H7 (cell line): Measurements from ENCODE around the gene KCNJ18. TPM values are rescaled to one million over a fixed set of nuclear protein-coding genes. Genes with fewer than 3 reads are reported as not detected.
"Not testable (repeated sequence)": the region's sequence is repeated elsewhere in the genome, so short reads cannot be mapped to it uniquely, and the experiment has no call there.

Experiments used
- DNase-seq: peaks from one replicate; pipeline ENCODE4 v3.0.0; 2012
- H3K27me3 ChIP-seq: 2 replicates; pipeline ENCODE4 v1.6.0; 2011; ENCODE audit warnings: mild to moderate bottlenecking, low read length; ENCODE audit not compliant: control insufficient read depth, insufficient read depth
- H3K36me3 ChIP-seq: replicated peaks from 2 replicates; pipeline ENCODE4 v1.5.1; 2011; ENCODE audit warnings: low read length; ENCODE audit not compliant: control insufficient read depth, insufficient read depth
- H3K4me3 ChIP-seq: 2 replicates; pipeline ENCODE4 v1.5.1; 2011; ENCODE audit warnings: low read depth, mild to moderate bottlenecking, control low read depth, low read length, moderate library complexity; ENCODE audit not compliant: insufficient read depth
- total RNA-seq: library from RNA; depleted of rRNA; stranded (reverse); fragments of >200 nt; shearing (Covaris generic); gene quantifications from 2 replicates; pipeline ENCODE4 v1.2.3, GENCODE V29; 2014

KCNJ18 gene
- total RNA-seq, 1 experiment from 2014 or later, result not detected

GRCh38 chr17:21677126-21677910, 15.0 kb upstream of the KCNJ18 start:
- no peak overlapping the region for H3K4me3 ChIP-seq
- H3K36me3 ChIP-seq, result no peaks in the 10 kb centered on the region
- no peaks in the 10 kb centered on the region; the same call in 1 of the 2 replicates for H3K27me3 ChIP-seq
- DNase-seq, result no peak

DNA sequence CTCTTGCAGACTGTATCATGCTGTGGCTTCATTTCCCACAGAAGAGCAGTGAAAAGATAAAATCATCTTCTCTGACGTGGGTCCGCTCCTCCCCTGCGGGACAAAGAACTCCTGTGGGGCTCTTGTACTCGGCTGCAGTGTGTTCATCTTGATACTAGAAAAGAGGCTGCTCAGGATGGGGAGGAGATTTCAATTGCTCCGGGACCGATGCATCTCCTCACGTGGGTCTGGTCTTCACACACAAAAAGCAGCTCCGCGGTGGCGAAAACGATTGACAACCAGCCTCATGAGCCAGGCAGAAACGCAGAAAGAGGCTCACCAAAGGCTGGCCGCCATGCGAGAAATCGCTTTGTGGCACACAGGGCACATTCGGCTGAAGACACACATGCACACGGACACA, 14.4 kb upstream of the KCNJ18 start:
- Histone ChIP-seq H3K27me3 (no peaks in the 10 kb centered on the region; the same call in 1 of the 2 replicates), H3K4me3 (no peak overlapping the region), H3K36me3 (no peaks in the 10 kb centered on the region)
- DNase-seq, result no peak

DNA sequence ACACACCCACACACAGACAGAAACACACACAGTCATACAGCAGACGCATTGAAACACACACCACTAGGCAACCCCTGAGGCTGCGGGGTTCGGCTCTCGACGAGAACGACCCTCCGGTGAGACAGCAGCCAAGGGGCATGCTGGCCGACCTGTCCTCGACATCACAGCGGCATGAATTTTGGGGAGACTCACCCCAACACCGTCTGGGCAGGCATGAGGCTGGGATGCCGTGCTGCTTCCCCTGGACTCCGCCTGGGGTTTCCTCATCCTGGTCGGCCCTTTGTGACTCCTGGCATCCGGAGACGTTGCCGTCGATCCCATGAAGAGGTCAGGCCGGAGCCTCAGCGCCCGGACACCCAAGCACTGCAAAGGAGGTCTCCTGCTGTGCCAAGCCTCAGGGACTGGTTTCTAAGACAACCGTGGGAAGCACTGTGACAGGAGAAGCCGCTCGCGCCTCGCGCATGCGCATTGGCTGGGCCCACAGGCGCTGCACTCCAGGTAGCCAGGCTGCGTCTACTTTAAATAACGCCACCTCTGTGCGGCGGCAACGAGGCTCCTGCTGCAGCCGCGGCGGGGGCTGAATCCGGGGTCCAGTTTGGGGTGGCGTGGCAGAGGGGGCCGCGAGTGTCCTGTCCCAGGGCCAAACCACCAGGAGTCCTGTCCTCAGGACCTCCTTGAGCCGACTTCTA, 13.8 kb upstream of the KCNJ18 start:
- no peak for DNase-seq
- no peak overlapping the region for H3K4me3 ChIP-seq
- H3K36me3 ChIP-seq, result no peaks in the 10 kb centered on the region
- no peaks in the 10 kb centered on the region; the same call in 1 of the 2 replicates for H3K27me3 ChIP-seq

GRCh38 chr17:21679256-21680146, 12.8 kb upstream of the KCNJ18 start:
- Histone ChIP-seq H3K36me3 (no peaks in the 10 kb centered on the region), H3K27me3 (no peaks in the 10 kb centered on the region; the same call in 1 of the 2 replicates), H3K4me3 (no peak overlapping the region)
- no peak for DNase-seq

- no peak for DNase-seq
- Histone ChIP-seq H3K27me3 (no peaks in the 10 kb centered on the region; the same call in 1 of the 2 replicates), H3K36me3 (no peaks in the 10 kb centered on the region), H3K4me3 (no peak overlapping the region)
Measured at GRCh38 chr17:21680366-21680765, 12.0 kb upstream of the KCNJ18 start.

GRCh38 chr17:21680850-21681351, 11.4 kb upstream of the KCNJ18 start:
- DNase-seq, H3K36me3 ChIP-seq: not testable (repeated sequence)

DNA sequence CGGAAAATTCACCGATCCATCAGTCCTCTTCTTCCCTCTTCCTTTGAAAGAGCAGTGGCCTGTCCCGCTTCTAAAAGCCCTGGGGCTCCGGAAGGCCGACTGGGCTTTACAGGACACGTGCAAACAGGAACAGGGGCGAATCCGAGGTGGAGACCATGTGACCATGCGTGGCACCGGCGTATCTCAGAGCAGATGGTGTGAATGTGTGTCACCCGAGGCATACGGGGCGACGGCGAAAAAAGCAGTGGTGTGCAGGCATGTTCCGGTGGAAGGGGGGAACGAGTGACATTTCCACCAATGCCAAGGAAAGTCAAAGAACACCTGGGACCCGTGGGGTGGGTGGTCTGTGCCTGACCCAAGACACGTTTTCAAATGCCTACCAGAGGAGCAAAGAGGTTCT, 10.7 kb upstream of the KCNJ18 start:
- not testable (repeated sequence) for H3K27me3 ChIP-seq

More at GRCh38 chr17:21680850-21681351, 11.4 kb upstream of the KCNJ18 start:
- not testable (repeated sequence) for H3K4me3 ChIP-seq, H3K27me3 ChIP-seq

DNA sequence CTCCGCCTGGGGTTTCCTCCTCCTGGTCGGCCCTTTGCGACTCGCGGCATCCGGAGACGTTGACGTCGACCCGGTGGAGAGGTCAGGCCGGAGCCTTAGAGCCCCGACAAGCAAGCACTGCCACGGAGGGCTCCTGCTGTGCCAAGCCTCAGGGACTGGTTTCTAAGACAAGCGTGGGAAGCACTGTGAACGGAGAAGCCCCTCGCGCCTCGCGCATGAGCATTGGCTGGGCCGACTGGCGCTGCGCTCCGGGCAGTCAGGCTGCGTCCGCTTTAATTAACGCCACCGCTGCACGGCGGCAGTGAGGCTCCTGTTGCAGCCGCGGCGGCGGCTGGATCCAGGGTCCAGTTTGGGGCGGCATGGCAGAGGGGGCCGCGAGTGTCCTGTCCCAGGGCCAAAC, 10.2 kb upstream of the KCNJ18 start:
- DNase-seq, H3K4me3 ChIP-seq, H3K36me3 ChIP-seq, H3K27me3 ChIP-seq: not testable (repeated sequence)

More for the DNA sequence above, 10.7 kb upstream of the KCNJ18 start:
- not testable (repeated sequence) for H3K36me3 ChIP-seq, DNase-seq, H3K4me3 ChIP-seq

- H3K27me3 ChIP-seq, H3K4me3 ChIP-seq, DNase-seq: not testable (repeated sequence)
Measured at GRCh38 chr17:21683142-21683712, 9.1 kb upstream of the KCNJ18 start.

GRCh38 chr17:21683897-21684296, 8.4 kb upstream of the KCNJ18 start:
- not testable (repeated sequence) for H3K36me3 ChIP-seq, H3K4me3 ChIP-seq, H3K27me3 ChIP-seq, DNase-seq

More at GRCh38 chr17:21683142-21683712, 9.1 kb upstream of the KCNJ18 start:
- H3K36me3 ChIP-seq, result not testable (repeated sequence)

DNA sequence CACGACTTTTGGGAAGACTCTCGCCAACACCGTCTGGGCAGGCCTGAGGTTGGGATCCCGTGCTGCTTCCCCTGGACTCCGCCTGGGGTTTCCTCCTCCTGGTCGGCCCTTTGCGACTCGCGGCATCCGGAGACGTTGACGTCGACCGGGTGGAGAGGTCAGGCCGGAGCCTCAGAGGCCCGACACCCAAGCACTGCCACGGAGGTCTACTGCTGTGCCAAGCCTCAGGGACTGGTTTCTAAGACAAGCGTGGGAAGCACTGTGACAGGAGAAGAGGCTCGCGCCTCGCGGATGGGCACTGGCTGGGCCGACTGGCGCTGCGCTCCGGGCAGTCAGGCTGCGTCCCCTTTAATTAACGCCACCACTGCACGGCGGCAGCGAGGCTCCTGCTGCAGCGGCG, 7.9 kb upstream of the KCNJ18 start:
- H3K4me3 ChIP-seq, DNase-seq, H3K36me3 ChIP-seq, H3K27me3 ChIP-seq: not testable (repeated sequence)

DNA sequence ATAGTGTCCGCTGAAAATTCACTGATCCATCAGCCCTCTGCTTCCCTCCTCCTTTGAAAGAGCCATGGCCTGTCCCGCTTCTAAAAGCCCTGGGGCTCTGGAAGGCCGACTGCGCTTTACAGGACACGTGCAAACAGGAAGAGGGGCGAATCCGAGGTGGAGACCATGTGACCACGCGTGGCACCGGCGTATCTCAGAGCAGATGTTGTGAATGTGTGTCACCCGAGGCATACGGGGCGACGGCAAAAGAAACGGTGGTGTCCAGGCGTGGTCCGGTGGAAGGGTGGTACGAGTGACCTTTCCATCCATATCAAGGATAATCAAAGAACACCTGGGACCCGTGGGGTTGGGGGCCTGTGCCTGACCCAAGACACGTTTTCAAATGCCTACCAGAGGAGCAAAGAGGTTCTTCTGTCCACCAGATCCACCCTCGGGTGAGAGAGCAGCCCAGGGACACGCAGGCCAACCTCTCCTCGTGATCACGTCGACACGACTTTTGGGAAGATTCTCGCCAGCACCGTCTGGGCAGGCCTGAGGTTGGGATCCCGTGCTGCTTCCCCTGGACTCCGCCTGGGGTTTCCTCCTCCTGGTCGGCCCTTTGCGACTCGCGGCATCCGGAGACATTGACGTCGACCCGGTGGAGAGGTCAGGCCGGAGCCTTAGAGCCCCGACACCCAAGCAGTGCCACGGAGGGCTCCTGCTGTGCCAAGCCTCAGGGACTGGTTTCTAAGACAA, 7.1 kb upstream of the KCNJ18 start:
- H3K27me3 ChIP-seq, DNase-seq, H3K36me3 ChIP-seq, H3K4me3 ChIP-seq: not testable (repeated sequence)

- DNase-seq, result no peak
- Histone ChIP-seq H3K27me3 (no peaks in the 10 kb centered on the region), H3K36me3 (no peaks in the 10 kb centered on the region), H3K4me3 (no peak overlapping the region)
Measured at GRCh38 chr17:21686165-21687015, 5.9 kb upstream of the KCNJ18 start.
